ENCODE results near the gene CSF2RB. TPM values are rescaled to one million over a fixed set of nuclear protein-coding genes. Genes with fewer than 3 reads are reported as not detected.

The CSF2RB gene
- total RNA-seq, 1 experiment from 2014 or later: not detected

- Histone ChIP-seq H3K36me3 (ENCODE audit: low read depth) (no peaks in the 10 kb centered on the region), H3K79me2 (ENCODE audit: low read depth) (no peaks in the 10 kb centered on the region), H3K27me3 (ENCODE audit: insufficient read depth, low read depth) (no peaks in the 10 kb centered on the region), H3K4me2 (no peak overlapping the region), H3K4me3 (no peak overlapping the region), H3K9me3 (ENCODE audit: insufficient read depth, low read depth) (no peaks in the 10 kb centered on the region), H2AFZ (no peak overlapping the region), H4K20me1 (ENCODE audit: insufficient read depth) (no peaks in the 10 kb centered on the region), H3F3A (ENCODE audit: insufficient read depth, low read depth) (peaks cover 8% of the 10 kb centered on the region; the same call in 1 of the 2 replicates), H3K9me2 (ENCODE audit: insufficient read depth) (no peaks in the 10 kb centered on the region), H3K4me1 (replicated peaks; ENCODE audit: insufficient read depth) (peaks cover 16% of the 10 kb centered on the region; the same call in 1 of the 2 replicates), H3K27ac (no peak overlapping the region)
- no TSS peak for BruUV-seq (replicated peaks)
- TF ChIP-seq, protein P1, sequence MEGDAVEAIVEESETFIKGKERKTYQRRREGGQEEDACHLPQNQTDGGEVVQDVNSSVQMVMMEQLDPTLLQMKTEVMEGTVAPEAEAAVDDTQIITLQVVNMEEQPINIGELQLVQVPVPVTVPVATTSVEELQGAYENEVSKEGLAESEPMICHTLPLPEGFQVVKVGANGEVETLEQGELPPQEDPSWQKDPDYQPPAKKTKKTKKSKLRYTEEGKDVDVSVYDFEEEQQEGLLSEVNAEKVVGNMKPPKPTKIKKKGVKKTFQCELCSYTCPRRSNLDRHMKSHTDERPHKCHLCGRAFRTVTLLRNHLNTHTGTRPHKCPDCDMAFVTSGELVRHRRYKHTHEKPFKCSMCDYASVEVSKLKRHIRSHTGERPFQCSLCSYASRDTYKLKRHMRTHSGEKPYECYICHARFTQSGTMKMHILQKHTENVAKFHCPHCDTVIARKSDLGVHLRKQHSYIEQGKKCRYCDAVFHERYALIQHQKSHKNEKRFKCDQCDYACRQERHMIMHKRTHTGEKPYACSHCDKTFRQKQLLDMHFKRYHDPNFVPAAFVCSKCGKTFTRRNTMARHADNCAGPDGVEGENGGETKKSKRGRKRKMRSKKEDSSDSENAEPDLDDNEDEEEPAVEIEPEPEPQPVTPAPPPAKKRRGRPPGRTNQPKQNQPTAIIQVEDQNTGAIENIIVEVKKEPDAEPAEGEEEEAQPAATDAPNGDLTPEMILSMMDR (conservative IDR thresholded peaks at IDR 0.05): no peak
- TF ChIP-seq EZH2 (IDR thresholded peaks at IDR 0.05; ENCODE audit: low read depth): no peak
- ChIA-PET POLR2A (ENCODE audit: unreplicated experiment) (no interaction called here), CTCF (interaction anchor here (0.6 kb wide), 1 partner anchor 40 kb away, joined by 5 read pairs; no protein-coding TSS in a partner anchor)
- DNase-seq: no peak
- intact Hi-C loops (cut with micrococcal nuclease; ENCODE audit: unreplicated experiment): loop anchor here (2.0 kb wide), 1 partner anchor 47 kb away; no protein-coding TSS in a partner anchor
These were observed 8.1 kb downstream of the CSF2RB start for GRCh38 chr22:36921309-36922104.

GRCh38 chr22:36922105-36922608 lies 8.7 kb downstream of the CSF2RB start:
- Histone ChIP-seq H3F3A (ENCODE audit: insufficient read depth, low read depth) (peaks cover 8% of the 10 kb centered on the region; the same call in 1 of the 2 replicates), H3K9me2 (ENCODE audit: insufficient read depth) (no peaks in the 10 kb centered on the region), H3K36me3 (ENCODE audit: low read depth) (no peaks in the 10 kb centered on the region), H3K79me2 (ENCODE audit: low read depth) (no peaks in the 10 kb centered on the region), H4K20me1 (ENCODE audit: insufficient read depth) (no peaks in the 10 kb centered on the region), H3K4me2 (peak overlapping the region; percentile 10), H3K4me3 (no peak overlapping the region), H2AFZ (no peak overlapping the region), H3K27me3 (ENCODE audit: insufficient read depth, low read depth) (no peaks in the 10 kb centered on the region), H3K4me1 (replicated peaks; ENCODE audit: insufficient read depth) (peaks cover 16% of the 10 kb centered on the region; the same call in 1 of the 2 replicates), H3K9me3 (ENCODE audit: insufficient read depth, low read depth) (no peaks in the 10 kb centered on the region), H3K27ac (no peak overlapping the region)
- no TSS peak for BruUV-seq (replicated peaks)
- TF ChIP-seq, protein P1 (conservative IDR thresholded peaks at IDR 0.05): no peak
- TF ChIP-seq EZH2 (IDR thresholded peaks at IDR 0.05; ENCODE audit: low read depth): no peak
- ChIA-PET POLR2A (ENCODE audit: unreplicated experiment) (no interaction called here), CTCF (interaction anchor here (0.6 kb wide), 1 partner anchor 41 kb away, joined by 5 read pairs; no protein-coding TSS in a partner anchor)
- intact Hi-C loops (cut with micrococcal nuclease; ENCODE audit: unreplicated experiment): loop anchor here (2.0 kb wide), 1 partner anchor 47 kb away; no protein-coding TSS in a partner anchor
- peak in 1 of 2 experiments; percentile 52 for DNase-seq

DNA sequence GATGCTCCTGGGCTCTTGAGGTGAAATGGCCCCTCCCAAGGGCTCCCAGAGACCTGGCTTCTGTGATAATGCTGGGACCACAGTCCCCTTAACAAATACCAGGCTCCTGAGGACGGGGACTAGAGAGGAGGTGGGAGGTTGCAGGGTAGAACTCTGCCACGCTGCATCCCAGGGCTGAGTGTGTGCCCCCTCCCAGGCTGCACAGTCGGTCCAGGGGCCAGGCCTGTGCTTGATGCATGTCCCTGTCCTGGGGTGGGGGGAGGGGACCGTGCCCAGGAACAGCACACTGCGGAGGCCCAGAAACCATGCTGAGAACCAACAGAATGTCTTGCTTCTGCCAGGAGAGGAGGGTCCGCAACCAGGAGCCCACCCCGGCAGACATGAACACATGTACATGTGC lies 9.3 kb downstream of the CSF2RB start:
- Histone ChIP-seq H3K9me2 (ENCODE audit: insufficient read depth) (no peaks in the 10 kb centered on the region), H3K9me3 (ENCODE audit: insufficient read depth, low read depth) (no peaks in the 10 kb centered on the region), H3K27ac (no peak overlapping the region), H3K27me3 (ENCODE audit: insufficient read depth, low read depth) (no peaks in the 10 kb centered on the region), H3K79me2 (ENCODE audit: low read depth) (no peaks in the 10 kb centered on the region), H3F3A (ENCODE audit: insufficient read depth, low read depth) (peaks cover 8% of the 10 kb centered on the region; the same call in 1 of the 2 replicates), H3K4me3 (no peak overlapping the region), H4K20me1 (ENCODE audit: insufficient read depth) (no peaks in the 10 kb centered on the region), H3K4me2 (peak overlapping the region; percentile 10; the same call in 1 of the 2 replicates), H3K36me3 (ENCODE audit: low read depth) (no peaks in the 10 kb centered on the region), H3K4me1 (replicated peaks; ENCODE audit: insufficient read depth) (peaks cover 16% of the 10 kb centered on the region; the same call in 1 of the 2 replicates), H2AFZ (no peak overlapping the region)
- DNase-seq: no peak
- CTCF ChIA-PET: interaction anchor here (0.6 kb wide), 1 partner anchor 49 kb away, joined by 3 read pairs; no protein-coding TSS in a partner anchor
- intact Hi-C loops (cut with micrococcal nuclease; ENCODE audit: unreplicated experiment): loop anchor here (2.0 kb wide), 1 partner anchor 48 kb away; no protein-coding TSS in a partner anchor
- POLR2A ChIA-PET (ENCODE audit: unreplicated experiment): no interaction called here
- BruUV-seq (replicated peaks): no TSS peak
- TF ChIP-seq, protein P1 (conservative IDR thresholded peaks at IDR 0.05): no peak
- no peak for TF ChIP-seq EZH2 (IDR thresholded peaks at IDR 0.05; ENCODE audit: low read depth)
